Adrenal gland (tissue), 12 donors: ENCODE measurements around the gene RAB20. TPM values are rescaled to one million over a fixed set of nuclear protein-coding genes. Genes with fewer than 3 reads are reported as not detected.

Experiments
- DNase-seq, 7 donors: peaks; one replicate each; pipeline ENCODE4 v3.0.0-alpha.2; 2019 to 2020
- H3K27ac ChIP-seq, 5 donors: fragments of 200-600 bp; sonication (generic) in 4 of 5; 1 replicate in 3 of 5; 2 replicates in 2 of 5; pipeline versions ENCODE4 v1.5.1 to v1.8.0; 2016 to 2020; ENCODE audit warnings: mild to moderate bottlenecking in 1 of 5
- H3K27me3 ChIP-seq: fragments of 200-600 bp; 2 replicates; pipeline ENCODE4 v1.8.0; 2021
- H3K36me3 ChIP-seq, 2 donors: fragments of 200-600 bp; replicated peaks in 1 of 2; 1 replicate in 1 of 2; 2 replicates in 1 of 2; pipeline versions ENCODE4 v1.5.1 to v1.8.0; 2018 to 2022
- H3K4me1 ChIP-seq, 2 donors: fragments of 200-600 bp; replicated peaks in 1 of 2; 1 replicate in 1 of 2; 2 replicates in 1 of 2; pipeline versions ENCODE4 v1.5.1 to v1.8.0; 2018 to 2021
- H3K4me3 ChIP-seq, 4 donors: fragments of 200-600 bp; sonication (generic) in 3 of 4; one replicate each; pipeline ENCODE4 v1.5.1; 2016 to 2018
- H3K9me3 ChIP-seq, 3 donors: fragments of 200-600 bp; sonication (generic) in 1 of 3; replicated peaks in 1 of 3; 1 replicate in 2 of 3; 2 replicates in 1 of 3; pipeline versions ENCODE4 v1.5.1 to v1.8.0; 2016 to 2021
- CTCF ChIP-seq, 6 experiments: fragments of 450-650 bp in 4 of 6; fragments of 200-600 bp in 2 of 6; sonication (generic) in 1 of 6; IDR thresholded peaks; 1 replicate in 5 of 6; 2 replicates in 1 of 6; pipeline versions ENCODE4 v1.5.1 to v1.8.0; 2016 to 2021; ENCODE audit warnings: antibody characterized with exemption in 6 of 6, mild to moderate bottlenecking in 2 of 6, moderate library complexity in 1 of 6
- POLR2A ChIP-seq, 2 donors: fragments of 450-650 bp; IDR thresholded peaks; one replicate each; pipeline ENCODE4 v1.6.1; 2017; ENCODE audit warnings: antibody characterized with exemption in 2 of 2, mild to moderate bottlenecking in 2 of 2, moderate library complexity in 1 of 2
- WGBS, 4 donors: extraction: QIAGEN DNeasy Blood & Tissue Kit in 2 of 4; methylation state at CpG; one replicate each; pipeline versions ENCODE4 v1.1.5 to v1.1.7; 2013 to 2017; 5-methylcytosine and 5-hydroxymethylcytosine counted together
- intact Hi-C, 2 donors: fragments of 100-400 bp; cut with DNase I; formaldehyde crosslinking; loops; one replicate each; pipeline versions ENCODE4 v1.14.1 to v1.15.0; 2022 to 2023
- polyA plus RNA-seq, 3 donors: library from polyadenylated mRNA; stranded (reverse); fragments of 200-250 nt in 2 of 3; fragments of 350-450 nt in 1 of 3; fragmentation: Illumina TruSeq in 1 of 3; extraction: RNeasy Lipid Tissue Mini Kit (QIAGEN cat#74804) in 1 of 3; gene quantifications; one replicate each; pipeline ENCODE4 v1.2.3, GENCODE V29; 2013 to 2014
- total RNA-seq, 9 donors: library from RNA; depleted of rRNA in 4 of 9; stranded (reverse); fragments of >200 nt in 4 of 9; fragments of 120-200 nt in 1 of 9; fragmentation: NEBNext Ultra II Directional in 1 of 9; extraction: Animal tissue kit (Norgen Biotek cat#: 25700) in 1 of 9; gene quantifications; one replicate each; pipeline versions ENCODE4 v1.1.0 to v1.2.4, GENCODE V29; 2013 to 2023
- donor health status: healthy with polysubstance abuse.
- donor health status: Bipolar disorder and iron deficiency.
- donor health status: DM: yes; HTN: yes; CAD: no.
- donor health status: DM: no; HTN: no; CAD: no.
- donor health status: DM: no; HTN: no; CAD: no.
- donor health status: DM: yes; HTN: yes; CAD: no.

Gene RAB20
- total and polyA plus RNA-seq, 12 donors, result 15.0 to 259 (median 40.5) TPM

GRCh38 chr13:110503037-110503901 lies 58.3 kb downstream of the RAB20 start:
- peak; percentile 85 to 96 (median 94) for DNase-seq
- peaks cover 0 to 12% of the 10 kb centered on the region in 2 donors for H3K36me3 ChIP-seq
- intact Hi-C loops, result loop anchor here in 1 of 2 donors (5.0 kb wide), 1 partner anchor 64 kb away; no protein-coding TSS in a partner anchor
- H3K27me3 ChIP-seq, result no peaks in the 10 kb centered on the region
- H3K4me3 ChIP-seq, result peak overlapping the region in 1 of 4 donors; percentile 18
- 43 to 65% (median 55%) methylated on average over 12 to 20 of the region's 20 CpGs for WGBS, 4 donors
- H3K27ac ChIP-seq, result peak overlapping the region in 4 of 5 donors; percentile 74 to 84 (median 81)
- no peaks in the 10 kb centered on the region for H3K9me3 ChIP-seq
- TF ChIP-seq POLR2A (IDR thresholded peaks at IDR 0.05) (peak in 1 of 2 donors; percentile 76), CTCF (IDR thresholded peaks at IDR 0.05) (no peak)
- peaks cover 18 to 23% of the 10 kb centered on the region in 2 donors for H3K4me1 ChIP-seq

- no peak for DNase-seq
- 92 to 99% (median 95%) methylated on average over 5 to 9 of the region's 9 CpGs for WGBS, 4 donors
- no peaks in the 10 kb centered on the region for H3K9me3 ChIP-seq
- no peak overlapping the region for H3K27ac ChIP-seq
- intact Hi-C loops, result loop anchor here in 1 of 2 donors (5.0 kb wide), 1 partner anchor 66 kb away; no protein-coding TSS in a partner anchor
- peaks cover 7 to 8% of the 10 kb centered on the region in 2 donors for H3K4me1 ChIP-seq
- no peak overlapping the region for H3K4me3 ChIP-seq
- TF ChIP-seq CTCF (IDR thresholded peaks at IDR 0.05) (no peak), POLR2A (IDR thresholded peaks at IDR 0.05) (no peak)
- peaks cover 0 to 9% of the 10 kb centered on the region in 2 donors for H3K36me3 ChIP-seq
- no peaks in the 10 kb centered on the region for H3K27me3 ChIP-seq
Measured at GRCh38 chr13:110501188-110501587, 60.3 kb downstream of the RAB20 start.

- peaks cover 7 to 8% of the 10 kb centered on the region in 2 donors for H3K4me1 ChIP-seq
- WGBS, 4 donors, result 91 to 96% (median 94%) methylated on average over 3 of the region's 3 CpGs
- intact Hi-C loops, result loop anchor here in 1 of 2 donors (5.0 kb wide), 1 partner anchor 67 kb away; no protein-coding TSS in a partner anchor
- H3K27me3 ChIP-seq, result no peaks in the 10 kb centered on the region
- H3K4me3 ChIP-seq, result no peak overlapping the region
- peak overlapping the region in 1 of 5 donors; percentile 4 for H3K27ac ChIP-seq
- peaks cover 0 to 9% of the 10 kb centered on the region in 2 donors for H3K36me3 ChIP-seq
- no peak for DNase-seq
- no peak for TF ChIP-seq POLR2A (IDR thresholded peaks at IDR 0.05)
- no peak for TF ChIP-seq CTCF (IDR thresholded peaks at IDR 0.05)
- H3K9me3 ChIP-seq, result no peaks in the 10 kb centered on the region
Measured at GRCh38 chr13:110500341-110500740, 61.2 kb downstream of the RAB20 start.

- no peaks in the 10 kb centered on the region for H3K27me3 ChIP-seq
- peaks cover 0 to 9% of the 10 kb centered on the region in 2 donors for H3K36me3 ChIP-seq
- WGBS, 4 donors, result 91 to 95% (median 93%) methylated on average over 10 of the region's 10 CpGs
- peak overlapping the region in 1 of 5 donors; percentile 4 for H3K27ac ChIP-seq
- DNase-seq, result no peak
- peaks cover 7 to 8% of the 10 kb centered on the region in 2 donors for H3K4me1 ChIP-seq
- TF ChIP-seq CTCF (IDR thresholded peaks at IDR 0.05), result no peak
- TF ChIP-seq POLR2A (IDR thresholded peaks at IDR 0.05), result no peak
- no peaks in the 10 kb centered on the region for H3K9me3 ChIP-seq
- intact Hi-C loops, result loop anchor here in 1 of 2 donors (5.0 kb wide), 1 partner anchor 68 kb away; no protein-coding TSS in a partner anchor
- no peak overlapping the region for H3K4me3 ChIP-seq
Measured at GRCh38 chr13:110499621-110500281, 61.8 kb downstream of the RAB20 start.
